OCI-LY1 (cell line): Measurements from ENCODE around the gene TTC24.
A peak's percentile ranks its signal among the peaks of the same experiment; 100 is the strongest.

Experiments
- H2AFZ ChIP-seq: fragments of 200-600 bp; sonication (generic), shearing (Covaris generic); 2 replicates; pipeline ENCODE4 v1.6.0; 2014; ENCODE audit warnings: antibody characterized with exemption, mild to moderate bottlenecking, low read length
- H3F3A ChIP-seq: fragments of 200-600 bp; sonication (generic), shearing (Covaris generic); 2 replicates; pipeline ENCODE4 v1.6.0; 2014; ENCODE audit warnings: mild to moderate bottlenecking, antibody characterized with exemption, low read length, moderate library complexity; ENCODE audit not compliant: insufficient read depth
- H3K27ac ChIP-seq: fragments of 200-600 bp; sonication (generic); 2 replicates; pipeline ENCODE4 v1.5.1; 2014; ENCODE audit warnings: low read length, mixed run types, mild to moderate bottlenecking, low read depth; ENCODE audit not compliant: poor library complexity, severe bottlenecking
- H3K27me3 ChIP-seq: fragments of 200-600 bp; sonication (generic); 2 replicates; pipeline ENCODE4 v1.6.0; 2014; ENCODE audit warnings: antibody characterized with exemption, mild to moderate bottlenecking, low read length, moderate library complexity; ENCODE audit not compliant: insufficient read depth
- H3K36me3 ChIP-seq: fragments of 200-600 bp; sonication (generic); 2 replicates; pipeline ENCODE4 v1.6.1; 2014; ENCODE audit warnings: mild to moderate bottlenecking, antibody characterized with exemption, low read length, moderate library complexity, mixed read lengths; ENCODE audit not compliant: insufficient read depth
- H3K4me1 ChIP-seq: fragments of 200-600 bp; sonication (generic); 2 replicates; pipeline ENCODE4 v1.5.1; 2014; ENCODE audit warnings: mild to moderate bottlenecking, low read length, moderate library complexity; ENCODE audit not compliant: insufficient read depth, severe bottlenecking
- H3K4me2 ChIP-seq: fragments of 200-600 bp; sonication (generic), shearing (Covaris generic); 2 replicates; pipeline ENCODE4 v1.6.1; 2014; ENCODE audit warnings: low read length
- H3K4me3 ChIP-seq: fragments of 200-600 bp; sonication (generic); 2 replicates; pipeline ENCODE4 v1.5.1; 2014; ENCODE audit warnings: low read length, low read depth, mild to moderate bottlenecking, mixed read lengths; ENCODE audit not compliant: poor library complexity, severe bottlenecking
- H3K79me2 ChIP-seq: fragments of 200-600 bp; shearing (Covaris generic); 2 replicates; pipeline ENCODE4 v1.6.1; 2016; ENCODE audit warnings: mixed run types, low read length, mixed read lengths; ENCODE audit not compliant: insufficient read depth
- H3K9ac ChIP-seq: fragments of 200-600 bp; sonication (generic), shearing (Covaris generic); 2 replicates; pipeline ENCODE4 v1.6.1; 2014; ENCODE audit warnings: mild to moderate bottlenecking, low read length, mixed read lengths
- H3K9me2 ChIP-seq: fragments of 200-600 bp; sonication (generic), shearing (Covaris generic); 2 replicates; pipeline ENCODE4 v1.6.1; 2014; ENCODE audit warnings: low read depth, mild to moderate bottlenecking, low read length, mixed read lengths
- H3K9me3 ChIP-seq: fragments of 200-600 bp; shearing (Covaris generic); 2 replicates; pipeline ENCODE4 v1.6.1; 2014; ENCODE audit warnings: low read length, mixed read lengths
- H4K20me1 ChIP-seq: fragments of 200-600 bp; sonication (generic), shearing (Covaris generic); 2 replicates; pipeline ENCODE4 v1.6.0; 2016; ENCODE audit warnings: mild to moderate bottlenecking, low read length; ENCODE audit not compliant: insufficient read depth
- EZH2 ChIP-seq: fragments of 200-600 bp; sonication (generic), shearing (Covaris generic); IDR thresholded peaks from 2 replicates; pipeline ENCODE4 v1.8.0; 2017; ENCODE audit warnings: borderline replicate concordance, mixed run types, mild to moderate bottlenecking, antibody characterized with exemption, low read length, moderate library complexity, mixed read lengths
- TF ChIP-seq, protein P1 (sequence below): fragments of 200-600 bp; sonication (generic), shearing (Covaris generic); IDR thresholded peaks from 2 replicates; pipeline ENCODE4 v1.5.1; 2017; ENCODE audit warnings: mild to moderate bottlenecking, antibody characterized with exemption, low read length, moderate library complexity, mixed read lengths

Gene TTC24

DNA sequence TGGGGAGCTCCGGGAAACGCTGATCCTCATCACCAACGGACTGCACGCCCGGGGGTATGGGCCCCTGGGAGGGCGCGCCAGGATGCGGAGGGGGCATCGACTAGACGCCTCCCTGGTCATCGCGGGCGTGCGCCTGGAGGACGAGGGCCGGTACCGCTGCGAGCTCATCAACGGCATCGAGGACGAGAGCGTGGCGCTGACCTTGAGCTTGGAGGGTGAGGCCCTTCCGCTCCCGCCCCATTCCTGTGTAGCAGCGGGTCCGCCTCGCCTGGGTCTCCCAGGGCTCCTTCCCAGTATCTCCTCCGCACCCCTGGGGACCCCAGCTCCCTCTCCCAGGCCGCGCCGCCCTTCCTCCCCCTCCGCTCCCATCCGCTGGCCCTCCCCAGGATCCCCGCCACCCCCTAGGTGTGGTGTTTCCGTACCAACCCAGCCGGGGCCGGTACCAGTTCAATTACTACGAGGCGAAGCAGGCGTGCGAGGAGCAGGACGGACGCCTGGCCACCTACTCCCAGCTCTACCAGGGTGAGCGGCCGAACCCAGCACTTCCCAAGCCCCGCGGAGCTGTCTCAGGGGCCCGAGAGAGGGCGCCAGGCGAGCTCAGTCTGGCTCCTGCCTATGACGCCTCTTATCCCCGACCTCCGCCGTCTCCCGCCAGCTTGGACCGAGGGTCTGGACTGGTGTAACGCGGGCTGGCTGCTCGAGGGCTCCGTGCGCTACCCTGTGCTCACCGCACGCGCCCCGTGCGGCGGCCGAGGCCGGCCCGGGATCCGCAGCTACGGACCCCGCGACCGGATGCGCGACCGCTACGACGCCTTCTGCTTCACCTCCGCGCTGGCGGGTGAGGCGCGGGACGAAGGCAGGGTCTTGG lies 44.7 kb downstream of the TTC24 start:
- no peak overlapping the region for H2AFZ ChIP-seq
- TF ChIP-seq, protein P1, sequence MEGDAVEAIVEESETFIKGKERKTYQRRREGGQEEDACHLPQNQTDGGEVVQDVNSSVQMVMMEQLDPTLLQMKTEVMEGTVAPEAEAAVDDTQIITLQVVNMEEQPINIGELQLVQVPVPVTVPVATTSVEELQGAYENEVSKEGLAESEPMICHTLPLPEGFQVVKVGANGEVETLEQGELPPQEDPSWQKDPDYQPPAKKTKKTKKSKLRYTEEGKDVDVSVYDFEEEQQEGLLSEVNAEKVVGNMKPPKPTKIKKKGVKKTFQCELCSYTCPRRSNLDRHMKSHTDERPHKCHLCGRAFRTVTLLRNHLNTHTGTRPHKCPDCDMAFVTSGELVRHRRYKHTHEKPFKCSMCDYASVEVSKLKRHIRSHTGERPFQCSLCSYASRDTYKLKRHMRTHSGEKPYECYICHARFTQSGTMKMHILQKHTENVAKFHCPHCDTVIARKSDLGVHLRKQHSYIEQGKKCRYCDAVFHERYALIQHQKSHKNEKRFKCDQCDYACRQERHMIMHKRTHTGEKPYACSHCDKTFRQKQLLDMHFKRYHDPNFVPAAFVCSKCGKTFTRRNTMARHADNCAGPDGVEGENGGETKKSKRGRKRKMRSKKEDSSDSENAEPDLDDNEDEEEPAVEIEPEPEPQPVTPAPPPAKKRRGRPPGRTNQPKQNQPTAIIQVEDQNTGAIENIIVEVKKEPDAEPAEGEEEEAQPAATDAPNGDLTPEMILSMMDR = peak; percentile 11; the same call in 1 of the 2 replicates
- no peak for TF ChIP-seq EZH2
- H3K4me1 ChIP-seq = no peaks in the 10 kb centered on the region
- H3K4me3 ChIP-seq = no peak overlapping the region
- no peaks in the 10 kb centered on the region for H4K20me1 ChIP-seq
- H3K9me2 ChIP-seq = no peaks in the 10 kb centered on the region
- H3K36me3 ChIP-seq = no peaks in the 10 kb centered on the region
- H3K27ac ChIP-seq = no peak overlapping the region
- H3K9ac ChIP-seq = no peak overlapping the region
- H3K4me2 ChIP-seq = no peak overlapping the region; the same call in 1 of the 2 replicates
- no peaks in the 10 kb centered on the region for H3K9me3 ChIP-seq
- H3K27me3 ChIP-seq = no peaks in the 10 kb centered on the region; the same call in 1 of the 2 replicates
- no peaks in the 10 kb centered on the region for H3K79me2 ChIP-seq
- H3F3A ChIP-seq = no peaks in the 10 kb centered on the region

DNA sequence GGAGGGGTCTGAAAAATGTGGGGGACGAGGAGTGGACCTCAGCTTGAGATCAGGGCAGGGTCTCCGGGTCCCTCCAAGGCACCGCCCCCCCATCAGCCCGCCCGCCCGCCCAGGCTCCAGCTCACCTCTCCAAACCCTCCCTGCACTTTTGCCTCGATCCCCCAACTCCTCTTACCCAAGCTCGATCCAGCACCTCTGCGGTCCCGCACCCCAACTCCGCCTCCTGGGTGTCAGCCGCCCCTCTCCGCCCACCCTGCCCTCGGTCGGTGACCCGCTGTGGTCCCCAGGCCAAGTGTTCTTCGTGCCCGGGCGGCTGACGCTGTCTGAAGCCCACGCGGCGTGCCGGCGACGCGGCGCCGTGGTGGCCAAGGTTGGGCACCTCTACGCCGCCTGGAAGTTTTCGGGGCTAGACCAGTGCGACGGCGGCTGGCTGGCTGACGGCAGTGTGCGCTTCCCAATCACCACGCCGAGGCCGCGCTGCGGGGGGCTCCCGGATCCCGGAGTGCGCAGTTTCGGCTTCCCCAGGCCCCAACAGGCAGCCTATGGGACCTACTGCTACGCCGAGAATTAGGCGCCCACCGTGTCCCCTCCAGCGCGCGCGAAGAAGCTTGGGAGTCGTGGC lies 45.4 kb downstream of the TTC24 start:
- TF ChIP-seq, protein P1 = no peak
- TF ChIP-seq EZH2 = no peak
- Histone ChIP-seq H3K4me2 (no peak overlapping the region), H3K9me2 (no peaks in the 10 kb centered on the region), H3K9ac (no peak overlapping the region), H2AFZ (no peak overlapping the region), H3K9me3 (no peaks in the 10 kb centered on the region), H3K27ac (no peak overlapping the region), H3K4me3 (no peak overlapping the region), H3F3A (no peaks in the 10 kb centered on the region), H3K4me1 (no peaks in the 10 kb centered on the region), H3K79me2 (no peaks in the 10 kb centered on the region), H4K20me1 (no peaks in the 10 kb centered on the region), H3K36me3 (no peaks in the 10 kb centered on the region), H3K27me3 (no peaks in the 10 kb centered on the region)

DNA sequence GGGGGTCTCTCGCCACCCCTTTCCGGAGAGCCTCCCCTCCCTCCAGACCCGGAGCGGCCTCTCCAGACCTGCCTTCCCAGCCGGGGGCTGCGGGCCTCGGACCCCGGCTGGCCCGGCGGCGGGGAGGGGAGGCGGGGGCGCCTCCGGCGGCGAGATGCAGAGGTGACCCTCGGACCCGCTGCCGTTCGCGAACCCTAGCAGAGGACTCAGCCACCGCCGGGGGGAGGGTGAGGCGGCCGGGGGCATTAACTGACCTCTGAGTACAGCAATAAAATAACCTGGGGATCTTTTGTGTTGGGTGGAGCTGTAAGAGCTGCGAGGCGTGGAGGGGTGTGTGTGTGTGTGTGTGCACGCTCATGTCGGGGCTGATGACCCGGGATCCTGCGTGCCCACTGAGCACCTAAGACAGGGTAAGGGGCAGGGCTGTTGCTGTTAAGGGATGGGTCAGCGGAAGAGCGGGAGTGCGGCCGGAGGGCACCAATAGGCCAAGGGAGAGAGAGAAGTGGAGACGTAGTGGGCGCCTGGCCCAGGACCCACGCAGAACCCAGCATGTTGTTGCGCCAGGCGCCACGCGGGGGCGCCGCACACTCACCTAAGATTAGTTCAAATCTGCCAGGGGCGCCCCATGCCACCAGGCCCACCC lies 46.0 kb downstream of the TTC24 start:
- no peak overlapping the region for H3K27ac ChIP-seq
- no peaks in the 10 kb centered on the region for H3K9me2 ChIP-seq
- H3K4me2 ChIP-seq = no peak overlapping the region
- no peaks in the 10 kb centered on the region for H3K27me3 ChIP-seq
- H3F3A ChIP-seq = no peaks in the 10 kb centered on the region
- H3K9ac ChIP-seq = no peak overlapping the region
- no peaks in the 10 kb centered on the region for H3K36me3 ChIP-seq
- H3K4me3 ChIP-seq = no peak overlapping the region
- no peaks in the 10 kb centered on the region for H3K9me3 ChIP-seq
- no peaks in the 10 kb centered on the region for H4K20me1 ChIP-seq
- H3K4me1 ChIP-seq = no peaks in the 10 kb centered on the region
- no peak overlapping the region for H2AFZ ChIP-seq
- TF ChIP-seq EZH2 = no peak
- TF ChIP-seq, protein P1 = peak; percentile 85
- no peaks in the 10 kb centered on the region for H3K79me2 ChIP-seq
